Measurements from ENCODE around the gene ENAM.

GRCh38 chr4:70674191-70674590, 45.6 kb downstream of the ENAM start:
- TF ChIP-seq EZH2 (IDR thresholded peaks at IDR 0.05; ENCODE audit: borderline replicate concordance, low read depth, low read length, severe bottlenecking) (no peak), CTCF (IDR thresholded peaks at IDR 0.05; ENCODE audit: extremely low read depth in 1 of 2, insufficient read depth in 1 of 2, low read depth in 1 of 2, low read length in 2 of 2) (no peak), POLR2AphosphoS5 (IDR thresholded peaks at IDR 0.05; ENCODE audit: insufficient read depth, low read depth, low read length) (no peak), POLR2A (IDR thresholded peaks at IDR 0.05; ENCODE audit: low read depth, low read length) (no peak), JUN (IDR thresholded peaks at IDR 0.05; ENCODE audit: borderline replicate concordance, insufficient read depth, insufficient read length, low read depth) (no peak), MYC (IDR thresholded peaks at IDR 0.05; ENCODE audit: low read depth, low read length) (no peak), FOS (IDR thresholded peaks at IDR 0.05; ENCODE audit: borderline replicate concordance, insufficient read depth, low read length) (no peak)
- TF ChIP-seq, protein P1, sequence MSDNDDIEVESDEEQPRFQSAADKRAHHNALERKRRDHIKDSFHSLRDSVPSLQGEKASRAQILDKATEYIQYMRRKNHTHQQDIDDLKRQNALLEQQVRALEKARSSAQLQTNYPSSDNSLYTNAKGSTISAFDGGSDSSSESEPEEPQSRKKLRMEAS (IDR thresholded peaks at IDR 0.05; ENCODE audit: insufficient read depth, insufficient read length): no peak

Data from endothelial cell of umbilical vein (primary cell).